ENCODE measurements around the gene MYH7.

The MYH7 gene

DNA sequence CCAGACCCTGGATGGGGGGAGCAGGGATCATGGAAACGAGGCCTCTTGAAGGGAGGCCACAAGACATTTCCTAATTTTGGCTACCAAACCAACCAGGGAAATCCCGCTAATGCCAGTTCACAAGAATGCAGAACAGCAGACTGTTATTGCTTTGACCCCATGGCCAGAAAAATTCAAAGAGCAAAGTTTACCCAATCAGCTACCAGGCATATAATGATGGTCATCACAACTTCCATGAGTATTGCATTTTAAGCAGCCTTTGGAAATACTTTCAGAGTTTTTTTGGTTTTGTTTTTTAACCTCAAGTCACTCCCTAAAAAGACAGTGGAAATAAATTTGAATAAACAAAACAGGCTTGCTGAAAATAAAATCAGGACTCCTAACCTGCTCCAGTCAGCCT, 63.0 kb downstream of the MYH7 start, which contains the start of gene IL25:
TSS of gene IL25 (plus strand) at position 301 of the 400 bp plus-strand sequence.
- Histone ChIP-seq H3K9ac (ENCODE audit: insufficient read length) (no peak within 1 kb of the TSS), H3K4me3 (no peak within 1 kb of the TSS), H3K36me3 (ENCODE audit: insufficient read depth, low read length) (no peaks in the 10 kb centered on the region), H3K27ac (no peak within 1 kb of the TSS), H3K9me3 (ENCODE audit: low read depth, low read length) (no peaks in the 10 kb centered on the region)
- no peak for TF ChIP-seq POLR2AphosphoS5 (IDR thresholded peaks at IDR 0.05; ENCODE audit: borderline replicate concordance, low read depth, low read length)
- TF ChIP-seq FOXP2 (optimal IDR thresholded peaks at IDR 0.05; ENCODE audit: control extremely low read depth, extremely low read length, insufficient read depth): no peak
- no peak for TF ChIP-seq EZH2 (IDR thresholded peaks at IDR 0.05)
- no peak for DNase-seq (ENCODE audit: low read depth, low spot score)

DNA sequence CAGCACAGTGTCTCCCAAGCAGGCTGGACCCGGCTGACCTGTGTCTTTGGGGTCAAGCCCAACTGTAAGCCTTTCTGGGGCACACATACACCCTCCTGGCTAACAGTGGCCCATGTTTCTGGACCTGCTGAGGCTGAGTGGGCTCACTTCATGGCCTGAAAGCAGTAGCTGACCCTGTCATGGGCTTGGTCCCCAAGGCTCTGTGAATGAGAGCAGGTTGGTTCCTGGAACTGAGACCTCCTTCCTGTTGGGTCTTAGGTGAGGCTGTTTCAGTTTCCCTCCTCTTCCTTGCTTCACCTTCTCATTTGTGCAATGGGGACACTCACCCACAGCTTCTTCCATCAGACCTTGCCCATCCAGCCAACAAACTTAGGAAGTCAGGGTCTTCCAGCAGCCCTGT, 63.6 kb downstream of the MYH7 start:
- H3K9ac ChIP-seq (ENCODE audit: insufficient read length): no peak overlapping the region
- DNase-seq (ENCODE audit: low read depth, low spot score): no peak
- H3K36me3 ChIP-seq (ENCODE audit: insufficient read depth, low read length): no peaks in the 10 kb centered on the region
- no peak overlapping the region for H3K27ac ChIP-seq
- TF ChIP-seq EZH2 (IDR thresholded peaks at IDR 0.05) (no peak), POLR2AphosphoS5 (IDR thresholded peaks at IDR 0.05; ENCODE audit: borderline replicate concordance, low read depth, low read length) (no peak)
- no peaks in the 10 kb centered on the region for H3K9me3 ChIP-seq (ENCODE audit: low read depth, low read length)
- no peak overlapping the region for H3K4me3 ChIP-seq

- H3K9ac ChIP-seq (ENCODE audit: insufficient read length): no peak overlapping the region
- H3K27ac ChIP-seq: no peak overlapping the region
- no peak for DNase-seq (ENCODE audit: low read depth, low spot score)
- no peak overlapping the region for H3K4me3 ChIP-seq
- TF ChIP-seq POLR2AphosphoS5 (IDR thresholded peaks at IDR 0.05; ENCODE audit: borderline replicate concordance, low read depth, low read length) (no peak), FOXP2 (optimal IDR thresholded peaks at IDR 0.05; ENCODE audit: control extremely low read depth, extremely low read length, insufficient read depth) (no peak), EZH2 (IDR thresholded peaks at IDR 0.05) (no peak)
- no peaks in the 10 kb centered on the region for H3K36me3 ChIP-seq (ENCODE audit: insufficient read depth, low read length)
- H3K9me3 ChIP-seq (ENCODE audit: low read depth, low read length): no peaks in the 10 kb centered on the region
These were observed 65.2 kb downstream of the MYH7 start for GRCh38 chr14:23370221-23370620.

DNA sequence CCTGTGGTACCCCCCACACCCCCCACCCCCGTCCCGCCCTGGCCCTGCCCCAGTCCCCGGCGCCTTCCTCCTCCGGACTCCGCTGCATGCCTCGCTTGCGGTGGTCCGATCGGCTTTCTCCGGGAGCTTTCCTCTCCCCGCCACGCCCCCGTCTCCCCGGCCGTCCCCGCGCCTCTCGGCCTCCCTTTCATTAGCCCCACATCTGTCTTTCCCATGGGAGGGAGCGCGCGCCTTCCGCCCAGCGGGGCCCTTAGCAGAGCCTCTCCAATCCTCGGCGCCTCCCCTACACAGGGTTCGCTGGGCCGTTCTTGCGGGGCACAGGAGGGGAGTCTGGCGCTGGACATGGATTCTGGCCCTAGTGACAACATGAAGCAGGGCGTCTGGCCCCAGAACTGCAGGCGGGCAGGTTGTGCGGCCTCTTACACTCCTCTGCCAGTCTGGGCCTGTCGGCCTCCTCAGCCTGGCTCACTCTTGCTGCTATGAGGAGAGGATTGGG, 69.0 kb downstream of the MYH7 start:
- Histone ChIP-seq H3K9me3 (ENCODE audit: low read depth, low read length) (no peaks in the 10 kb centered on the region), H3K27ac (peak overlapping the region; percentile 91), H3K36me3 (ENCODE audit: insufficient read depth, low read length) (peaks cover 17% of the 10 kb centered on the region), H3K4me3 (peak overlapping the region; percentile 89), H3K9ac (ENCODE audit: insufficient read length) (peak overlapping the region; percentile 97)
- TF ChIP-seq EZH2 (IDR thresholded peaks at IDR 0.05) (no peak), FOXP2 (optimal IDR thresholded peaks at IDR 0.05; ENCODE audit: control extremely low read depth, extremely low read length, insufficient read depth) (no peak), POLR2AphosphoS5 (IDR thresholded peaks at IDR 0.05; ENCODE audit: borderline replicate concordance, low read depth, low read length) (no peak)
- peak; percentile 26 for DNase-seq (ENCODE audit: low read depth, low spot score)

DNA sequence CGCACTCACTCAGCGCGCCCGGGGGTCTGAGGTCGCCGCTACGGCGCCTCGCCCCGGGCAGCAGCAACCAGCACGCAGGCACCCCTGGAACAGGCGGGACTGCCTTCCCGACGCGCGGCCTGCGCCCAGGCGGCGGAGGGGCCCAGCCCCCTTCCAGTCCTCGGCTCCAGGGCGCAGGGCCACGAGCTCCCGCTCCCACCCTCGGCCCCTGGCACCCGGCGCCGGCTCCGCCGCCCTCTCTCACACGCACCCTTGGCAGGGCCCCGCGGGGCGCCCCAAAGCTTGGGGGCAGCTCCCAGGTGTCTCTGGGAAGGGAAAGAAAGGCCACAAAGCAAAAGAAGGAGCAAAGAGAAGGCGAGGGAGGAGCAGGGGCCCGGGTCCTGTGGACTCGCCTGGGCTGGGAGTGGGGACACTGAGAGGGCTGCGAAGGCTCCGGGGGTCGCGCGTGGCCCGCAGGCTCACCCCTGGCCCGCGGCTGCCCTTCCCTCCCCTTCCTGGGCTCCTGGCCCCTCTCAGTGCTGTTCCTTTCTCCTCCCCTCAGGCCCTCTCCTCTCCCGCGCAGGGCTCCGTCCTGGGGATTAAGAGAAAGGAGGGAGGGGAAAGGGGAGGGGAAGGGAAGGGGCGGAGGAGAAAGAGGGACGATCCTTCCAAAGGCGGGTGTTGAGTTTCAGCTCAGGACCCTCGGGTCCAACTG, 69.6 kb downstream of the MYH7 start:
- H3K4me3 ChIP-seq: peak overlapping the region; percentile 89
- H3K36me3 ChIP-seq (ENCODE audit: insufficient read depth, low read length): peaks cover 23% of the 10 kb centered on the region
- no peaks in the 10 kb centered on the region for H3K9me3 ChIP-seq (ENCODE audit: low read depth, low read length)
- DNase-seq (ENCODE audit: low read depth, low spot score): peak; percentile 26
- TF ChIP-seq POLR2AphosphoS5 (IDR thresholded peaks at IDR 0.05; ENCODE audit: borderline replicate concordance, low read depth, low read length): peak; percentile 99
- no peak for TF ChIP-seq EZH2 (IDR thresholded peaks at IDR 0.05)
- H3K9ac ChIP-seq (ENCODE audit: insufficient read length): peak overlapping the region; percentile 97
- peak overlapping the region; percentile 91 for H3K27ac ChIP-seq

GRCh38 chr14:23365036-23365731, 70.3 kb downstream of the MYH7 start, which contains the start of gene EFS:
Gene EFS, minus strand, starts transcription at chr14:23365172. Its CDS starts 147 bp downstream, at chr14:23365025.
- peak within 1 kb of the TSS; percentile 91 for H3K27ac ChIP-seq
- H3K9ac ChIP-seq (ENCODE audit: insufficient read length): peak within 1 kb of the TSS; percentile 97
- H3K4me3 ChIP-seq: peak within 1 kb of the TSS; percentile 89
- H3K9me3 ChIP-seq (ENCODE audit: low read depth, low read length): no peaks in the 10 kb centered on the region
- TF ChIP-seq POLR2AphosphoS5 (IDR thresholded peaks at IDR 0.05; ENCODE audit: borderline replicate concordance, low read depth, low read length) (peak; percentile 19; the same call in 1 of the 2 replicates), FOXP2 (optimal IDR thresholded peaks at IDR 0.05; ENCODE audit: control extremely low read depth, extremely low read length, insufficient read depth) (no peak), EZH2 (IDR thresholded peaks at IDR 0.05) (no peak)
- H3K36me3 ChIP-seq (ENCODE audit: insufficient read depth, low read length): peaks cover 29% of the 10 kb centered on the region
- DNase-seq (ENCODE audit: low read depth, low spot score): no peak

DNA sequence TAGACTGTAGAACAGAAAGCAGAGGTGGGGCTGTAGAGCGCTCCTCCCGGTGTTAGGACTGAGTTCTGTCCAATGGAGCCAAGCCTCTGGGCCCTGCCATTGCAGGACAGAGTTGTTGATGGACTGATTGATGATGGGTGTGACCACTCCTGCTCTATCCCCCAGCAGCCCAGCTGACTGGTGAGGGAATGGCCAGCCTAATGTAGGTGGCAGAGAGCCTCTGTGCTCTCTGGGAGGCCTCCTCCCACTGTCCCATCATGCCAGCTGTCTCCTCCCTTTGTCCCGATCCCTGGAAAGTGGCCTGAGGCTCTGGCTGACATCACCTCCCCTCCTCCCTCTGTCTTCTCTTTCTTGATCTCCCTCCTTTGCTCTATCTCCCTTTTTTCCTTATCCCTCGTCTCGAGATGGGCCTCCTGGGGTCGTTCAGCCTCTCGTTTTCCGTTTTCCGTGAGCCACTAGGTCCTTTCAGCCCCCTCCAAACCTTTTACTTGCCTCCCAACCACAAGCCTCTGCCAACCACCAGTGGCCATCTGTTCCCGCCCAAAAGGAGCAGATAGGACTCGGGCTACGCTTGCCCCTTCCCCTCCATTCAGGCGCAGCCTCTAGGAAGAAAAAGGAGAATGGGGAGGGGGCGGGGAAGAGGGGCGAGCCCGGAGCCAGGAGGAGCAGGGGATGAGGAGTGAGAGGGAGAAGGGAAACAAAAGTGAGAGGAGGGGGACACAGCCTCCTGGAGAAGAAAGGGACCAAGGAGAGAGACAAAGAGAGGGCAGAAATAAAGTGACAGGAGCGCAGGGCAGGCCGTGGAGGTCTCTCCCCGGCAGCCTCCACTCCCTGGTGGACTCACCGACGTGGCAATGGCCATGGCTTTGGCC, 71.1 kb downstream of the MYH7 start:
- Histone ChIP-seq H3K9ac (ENCODE audit: insufficient read length) (peak overlapping the region; percentile 97), H3K36me3 (ENCODE audit: insufficient read depth, low read length) (peaks cover 36% of the 10 kb centered on the region), H3K4me3 (peak overlapping the region; percentile 89), H3K9me3 (ENCODE audit: low read depth, low read length) (no peaks in the 10 kb centered on the region), H3K27ac (peak overlapping the region; percentile 91)
- no peak for DNase-seq (ENCODE audit: low read depth, low spot score)
- peak; percentile 11; the same call in 1 of the 2 replicates for TF ChIP-seq POLR2AphosphoS5 (IDR thresholded peaks at IDR 0.05; ENCODE audit: borderline replicate concordance, low read depth, low read length)
- no peak for TF ChIP-seq FOXP2 (optimal IDR thresholded peaks at IDR 0.05; ENCODE audit: control extremely low read depth, extremely low read length, insufficient read depth)
- no peak for TF ChIP-seq EZH2 (IDR thresholded peaks at IDR 0.05)

Data from SK-N-MC (cell line).